Kasumi-1 (cell line): ENCODE measurements around the gene FSTL4.

Experiments
- DNase-seq, 2 experiments: peaks; one replicate each; lab custom pipeline; 2025; lab: John Stamatoyannopoulos, UW

FSTL4 gene

DNA sequence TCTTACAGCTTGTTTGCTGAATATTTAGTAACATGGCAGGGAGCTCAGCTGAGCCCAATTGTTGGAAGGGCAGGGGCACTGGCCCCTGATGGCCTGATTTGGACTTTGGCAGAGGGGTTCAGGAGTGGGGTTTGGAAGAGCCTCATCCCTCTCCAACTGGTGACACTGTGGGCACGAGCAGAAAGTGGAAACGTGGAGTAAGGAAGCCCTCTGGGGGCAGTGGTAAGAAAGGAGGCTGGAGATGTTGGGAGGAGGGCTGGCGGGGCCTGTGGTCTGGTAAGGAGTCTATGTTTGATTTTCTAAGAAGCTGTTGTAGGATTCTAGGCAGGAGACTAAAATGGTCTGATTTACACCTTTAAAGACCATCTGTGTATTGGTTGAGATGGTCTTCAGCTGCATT is 351.6 kb downstream of the FSTL4 start:
- no peak for DNase-seq

DNA sequence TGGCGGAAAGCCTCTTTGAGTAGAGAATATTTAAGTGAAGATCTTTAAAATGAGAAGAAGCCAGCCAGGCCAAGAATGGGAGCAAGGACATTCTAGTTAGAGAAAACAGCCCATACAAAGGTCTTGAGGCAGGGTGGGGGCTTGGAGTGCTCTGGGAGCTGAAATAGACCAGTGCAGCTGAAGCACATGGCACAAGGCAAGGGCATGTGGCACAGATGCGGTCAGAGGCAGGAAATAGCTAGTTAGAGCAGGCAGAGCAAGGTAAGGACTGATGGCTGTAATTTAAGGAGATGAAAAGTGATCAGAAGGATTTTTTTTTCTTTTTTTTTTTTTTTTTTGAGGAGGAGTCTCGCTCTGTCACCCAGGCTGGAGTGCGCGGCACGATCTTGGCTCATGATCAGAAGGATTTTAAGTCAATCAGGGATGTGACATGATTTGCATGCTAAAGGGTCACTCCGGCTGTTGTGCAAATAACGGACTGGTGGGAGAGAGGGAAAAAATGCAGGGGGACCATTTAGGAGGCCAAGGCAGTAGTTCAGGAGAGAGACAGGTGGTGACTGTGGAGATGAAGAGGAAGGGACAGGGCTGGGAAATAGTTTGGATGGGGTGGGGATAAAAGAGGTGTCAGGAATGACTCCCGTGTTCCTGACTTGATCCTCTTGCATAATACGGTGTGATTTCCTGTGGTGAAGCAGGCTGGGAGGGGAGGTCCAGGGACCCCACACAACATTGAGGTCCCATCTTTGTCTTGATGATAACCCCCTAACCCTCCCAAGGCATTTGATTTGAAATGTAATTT is 352.9 kb downstream of the FSTL4 start:
- no peak for DNase-seq

DNA sequence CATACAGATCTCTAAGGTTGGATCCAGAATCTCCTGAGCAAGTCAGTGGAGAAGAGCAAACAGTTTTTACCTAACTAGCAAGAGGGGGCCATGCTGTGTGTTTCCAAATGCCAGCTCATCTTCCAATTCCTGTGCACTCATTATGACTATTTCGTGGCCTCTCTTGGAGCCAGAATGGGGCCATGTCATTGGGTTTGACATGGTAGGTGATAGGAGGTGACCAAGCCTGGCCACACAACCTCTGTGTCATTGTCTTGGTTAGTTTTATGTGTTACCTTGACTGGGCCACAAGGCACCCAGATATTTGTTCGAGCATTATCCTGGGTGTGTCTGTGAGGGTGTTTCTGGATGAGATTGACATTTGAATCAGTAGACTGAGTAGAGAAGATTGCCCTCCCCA is 354.4 kb downstream of the FSTL4 start:
- no peak for DNase-seq

- no peak for DNase-seq
These were observed 356.1 kb downstream of the FSTL4 start for GRCh38 chr5:133256276-133256675.

DNA sequence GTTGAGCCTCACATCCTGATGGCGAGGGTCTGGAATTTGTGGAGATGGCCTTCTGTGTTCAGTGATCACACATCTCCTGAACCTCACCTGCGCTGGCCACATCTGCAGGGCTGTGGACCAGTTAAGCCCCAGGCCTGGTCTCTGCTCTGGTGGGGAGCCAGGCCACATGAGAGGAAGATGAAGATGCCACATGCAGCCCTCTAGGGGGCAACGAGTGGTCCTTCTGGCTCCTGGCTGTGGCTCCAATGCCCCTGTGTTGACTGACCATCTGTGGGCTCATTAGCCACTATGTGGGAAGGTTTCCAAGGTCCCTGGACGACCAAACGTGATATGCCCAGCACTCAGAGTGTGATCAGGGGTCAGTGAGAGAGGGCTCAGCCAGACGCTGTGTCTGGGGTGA is 357.5 kb downstream of the FSTL4 start:
- DNase-seq = no peak

DNA sequence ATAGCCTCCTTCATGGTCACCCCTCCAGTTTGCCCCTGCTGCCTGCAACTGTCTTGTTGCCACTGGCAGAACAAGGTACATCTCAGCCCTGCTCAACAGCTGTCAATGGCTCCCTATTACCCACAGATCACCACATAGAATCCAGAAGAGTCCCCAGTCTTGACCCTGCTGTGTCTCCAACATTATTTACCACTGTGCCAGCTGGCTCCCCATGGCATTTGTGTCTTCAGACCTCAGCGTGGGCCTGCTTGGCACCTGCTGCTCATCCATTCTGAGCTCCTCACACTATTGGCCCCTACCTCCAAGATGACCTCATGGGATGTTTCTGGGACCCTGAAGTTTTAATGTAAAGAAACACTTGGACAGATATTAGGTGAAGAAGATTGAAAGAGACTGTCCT is 358.7 kb downstream of the FSTL4 start:
- DNase-seq = no peak

DNA sequence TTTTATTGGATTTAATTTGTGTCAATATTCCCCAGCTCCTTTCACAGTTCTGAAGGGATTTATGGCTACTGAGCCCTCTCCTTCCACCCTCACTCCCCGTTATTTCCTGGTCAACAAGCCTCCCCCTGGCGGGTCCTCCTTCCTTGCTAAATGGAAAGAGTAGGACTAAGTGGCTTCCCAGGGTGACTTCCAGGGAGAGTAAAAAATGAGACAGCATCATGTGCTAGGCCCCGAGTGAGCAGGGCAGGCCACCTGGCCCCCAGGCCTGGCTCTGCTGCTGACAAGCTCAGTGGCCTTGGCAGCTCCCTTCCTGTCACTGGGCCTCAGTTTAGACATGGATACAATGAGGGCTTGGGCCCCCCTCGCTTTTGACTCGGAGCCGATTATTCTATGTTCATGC is 359.3 kb downstream of the FSTL4 start:
- DNase-seq = no peak

DNA sequence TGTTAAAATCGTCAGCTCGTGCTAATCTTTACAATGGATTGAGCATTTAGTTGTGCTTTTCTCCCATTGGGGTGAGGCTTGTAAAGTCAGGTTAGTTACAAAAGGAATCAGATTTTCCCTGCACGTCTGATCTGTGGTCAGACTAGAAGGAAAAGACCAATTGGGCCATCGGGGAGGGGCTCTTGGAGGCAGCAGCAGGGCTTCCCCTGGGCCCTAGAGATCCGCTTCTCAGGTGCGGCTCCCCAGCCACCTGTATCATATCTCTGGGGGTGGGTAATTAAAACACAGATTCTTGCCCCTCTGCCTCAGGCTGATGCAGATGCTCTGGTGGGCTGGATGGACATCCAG is 360.2 kb downstream of the FSTL4 start:
- DNase-seq = no peak

- DNase-seq = no peak
These were observed 360.8 kb downstream of the FSTL4 start for GRCh38 chr5:133251296-133252132.

GRCh38 chr5:133250527-133250926 is 361.8 kb downstream of the FSTL4 start:
- DNase-seq = no peak

DNA sequence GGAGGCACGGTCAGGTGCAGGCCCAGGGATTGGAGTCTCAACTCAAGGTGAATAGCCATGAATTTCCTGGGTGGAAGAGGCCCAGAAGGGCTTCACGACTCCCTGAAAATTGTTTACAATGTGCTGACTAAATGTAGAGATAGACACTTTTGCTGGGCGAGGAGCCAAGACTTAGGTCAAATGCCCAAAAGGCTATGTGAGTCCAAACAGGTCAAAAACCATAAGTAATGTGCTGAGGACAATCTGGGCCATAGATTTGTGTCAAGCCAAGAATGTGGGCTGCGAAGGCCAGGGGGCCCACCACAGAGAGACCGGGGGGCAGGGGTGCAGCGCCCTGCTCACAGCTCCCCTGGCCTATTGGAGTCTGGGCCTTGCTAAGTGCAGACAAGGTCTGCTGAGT is 362.7 kb downstream of the FSTL4 start:
- DNase-seq = no peak

- no peak for DNase-seq
These were observed 364.3 kb downstream of the FSTL4 start for GRCh38 chr5:133247881-133248624.

DNA sequence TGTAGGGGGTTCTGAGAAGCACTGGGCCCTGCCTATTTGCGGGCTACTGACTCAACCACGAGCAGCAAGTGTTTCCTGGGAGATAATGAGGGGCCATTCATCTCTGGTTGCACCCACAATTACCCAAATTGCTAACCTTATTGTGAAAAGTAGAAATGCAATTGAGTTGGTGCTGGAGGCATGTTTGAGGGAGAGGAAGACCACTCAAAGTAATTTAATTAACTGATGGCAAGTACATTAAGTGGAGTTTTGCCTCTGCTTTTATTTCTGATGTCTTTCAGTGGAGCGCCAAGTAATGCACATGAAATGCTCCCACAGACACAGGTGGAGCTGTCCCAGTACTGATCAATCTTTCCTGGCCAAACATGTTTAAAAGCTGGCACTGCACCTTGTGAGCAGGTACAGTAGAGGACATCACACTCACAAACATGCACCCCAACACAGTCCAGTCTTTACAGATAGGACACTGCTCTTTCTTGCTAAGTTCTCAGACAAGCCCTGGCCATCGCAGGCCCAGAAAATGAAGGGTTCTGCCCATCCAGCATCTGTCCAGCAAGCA is 365.1 kb downstream of the FSTL4 start:
- no peak for DNase-seq

DNA sequence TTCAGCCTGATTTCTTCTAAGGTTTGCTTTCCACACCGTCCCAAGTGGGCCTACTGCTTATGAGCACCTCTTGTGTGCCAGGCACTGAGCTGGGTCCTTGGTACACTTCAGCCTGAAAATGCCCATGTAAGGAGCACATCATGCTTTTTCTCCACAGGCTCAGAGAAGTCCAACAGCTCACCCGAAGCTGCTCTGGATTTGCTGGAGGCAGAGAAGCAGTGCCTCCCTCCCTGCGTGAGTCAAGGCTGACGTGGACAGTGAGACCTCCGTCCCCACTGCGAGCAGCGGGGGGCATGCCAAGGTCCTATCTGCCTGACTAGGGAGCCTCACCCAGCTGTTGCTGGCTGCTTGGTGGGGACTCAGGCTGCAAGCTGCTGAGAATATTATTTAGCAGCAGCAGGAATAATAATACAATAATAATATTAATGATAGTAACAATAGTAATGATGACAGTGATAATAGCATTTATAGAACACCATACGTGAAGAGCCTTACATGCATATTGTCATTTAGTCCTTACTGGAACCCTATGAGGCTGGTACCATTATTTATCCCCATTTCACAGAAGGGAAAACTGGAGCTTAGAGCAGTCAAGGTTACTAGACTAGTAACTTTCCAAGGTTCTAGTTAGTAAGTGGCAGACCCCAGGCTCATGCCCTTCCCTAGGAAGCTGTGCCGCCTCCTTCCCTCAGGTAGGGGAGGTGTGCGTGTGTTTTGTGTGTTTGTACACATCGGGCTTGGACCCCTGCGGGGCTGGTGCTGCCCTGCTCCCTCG is 365.8 kb downstream of the FSTL4 start:
- DNase-seq = no peak

DNA sequence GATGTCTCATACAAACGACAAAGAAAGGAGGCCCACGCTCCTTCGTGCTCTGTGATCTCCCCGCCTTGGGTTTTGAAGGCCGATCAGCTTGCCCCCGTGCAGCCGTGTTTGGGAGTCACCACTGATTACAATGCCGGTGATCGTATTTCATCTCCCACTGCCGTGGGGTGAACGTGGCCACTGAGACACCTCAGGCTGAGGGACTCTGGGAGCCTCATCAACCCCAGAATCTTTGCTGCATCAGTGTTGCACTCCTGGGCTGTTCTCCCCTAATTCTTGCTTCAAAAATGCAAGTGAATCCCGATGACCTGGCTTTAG is 366.3 kb downstream of the FSTL4 start:
- DNase-seq = no peak

DNA sequence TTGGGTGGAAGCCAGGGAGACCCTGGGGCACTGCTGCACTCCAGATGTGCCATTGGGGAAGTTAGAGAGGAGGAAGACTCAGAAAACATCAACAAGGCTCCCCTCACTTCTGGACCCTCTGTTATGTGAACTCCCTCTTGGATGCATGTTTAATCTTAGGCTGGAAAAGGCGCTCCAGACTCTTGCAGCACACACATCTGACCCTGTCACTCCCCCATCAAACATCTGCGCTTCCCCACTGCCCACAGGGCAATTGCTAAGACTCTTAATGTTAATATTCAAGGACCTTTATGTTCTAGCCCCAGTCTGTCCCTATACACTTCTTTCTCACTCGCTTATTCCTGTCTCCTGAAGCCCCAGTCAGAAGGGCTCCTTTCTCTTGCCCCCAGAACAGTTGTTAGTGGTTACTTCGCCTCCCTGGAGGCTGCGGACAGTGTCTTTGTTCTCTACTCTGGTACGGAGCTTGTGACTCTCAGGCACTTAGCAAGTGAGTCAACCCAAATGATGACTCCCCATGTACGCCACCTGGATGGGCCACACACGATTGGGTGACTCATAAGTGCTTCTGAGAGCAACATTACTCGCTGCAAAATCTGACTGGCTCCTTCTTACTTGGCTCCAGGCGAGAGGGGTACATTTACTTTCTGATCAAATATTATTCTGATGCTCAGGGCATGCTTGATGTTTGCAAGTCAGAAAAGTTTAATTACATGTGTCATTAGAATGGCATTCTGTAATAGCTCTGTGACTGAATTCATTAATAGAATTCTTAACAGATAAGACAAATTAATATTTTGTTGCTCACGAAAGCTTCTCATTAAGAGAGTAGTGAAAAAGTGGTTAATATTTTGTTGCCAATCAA is 366.9 kb downstream of the FSTL4 start:
- DNase-seq = no peak

DNA sequence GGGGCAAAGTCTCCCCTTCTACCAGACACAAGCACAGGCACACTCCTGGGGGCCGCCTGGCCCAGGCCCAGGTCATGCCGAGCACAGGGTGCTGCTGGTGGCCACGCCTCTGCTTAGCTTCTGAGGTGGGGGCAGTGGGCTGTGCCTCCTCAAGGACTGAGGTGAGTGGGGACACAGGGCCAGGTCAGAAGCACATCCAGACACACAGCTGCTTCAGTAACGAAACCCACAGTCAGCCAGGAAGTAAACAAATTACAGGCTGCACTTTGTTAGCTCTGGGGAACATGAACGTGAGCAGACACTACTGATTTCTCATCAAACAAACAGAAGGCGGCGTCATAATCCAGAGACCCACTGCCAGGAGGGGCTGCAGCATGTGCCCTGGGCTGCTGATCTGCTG is 368.1 kb downstream of the FSTL4 start:
- DNase-seq = no peak

GRCh38 chr5:133243196-133243595 is 369.1 kb downstream of the FSTL4 start:
- no peak for DNase-seq

DNA sequence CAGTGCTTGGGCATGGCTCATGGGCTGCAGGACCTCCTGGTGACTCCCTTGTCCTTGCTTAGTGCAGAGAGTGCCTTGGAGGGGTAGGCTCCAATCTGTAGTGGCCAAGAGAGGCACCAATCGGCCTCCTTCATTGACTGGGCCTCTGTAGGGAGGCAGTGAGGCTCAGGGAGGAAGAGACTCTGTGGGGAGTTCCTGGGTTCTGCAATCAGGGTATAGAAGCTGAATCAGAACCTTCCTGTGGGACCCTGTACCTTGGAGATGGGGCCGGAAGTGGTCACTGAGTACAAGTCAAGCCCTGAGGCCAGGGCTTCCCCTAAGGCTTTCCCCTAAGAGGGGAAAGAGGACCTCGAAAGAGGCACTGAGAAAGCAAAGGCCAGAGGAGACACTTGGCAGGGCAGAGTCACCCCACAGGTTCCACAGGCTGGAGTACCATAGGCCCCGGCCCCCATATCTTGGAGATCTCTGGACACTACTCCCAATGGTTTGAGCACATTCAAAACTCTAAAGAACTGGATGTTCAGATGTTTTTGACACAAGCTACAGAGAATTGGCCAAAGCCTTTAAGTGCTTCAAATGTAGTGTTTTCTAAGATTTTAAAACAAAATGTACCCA is 370.0 kb downstream of the FSTL4 start:
- no peak for DNase-seq
